Measurements from ENCODE around the gene AUTS2. TPM values are rescaled to one million over a fixed set of nuclear protein-coding genes. Genes with fewer than 3 reads are reported as not detected.

The AUTS2 gene
- total RNA-seq, 1 experiment from 2014 or later: 30.1 TPM

DNA sequence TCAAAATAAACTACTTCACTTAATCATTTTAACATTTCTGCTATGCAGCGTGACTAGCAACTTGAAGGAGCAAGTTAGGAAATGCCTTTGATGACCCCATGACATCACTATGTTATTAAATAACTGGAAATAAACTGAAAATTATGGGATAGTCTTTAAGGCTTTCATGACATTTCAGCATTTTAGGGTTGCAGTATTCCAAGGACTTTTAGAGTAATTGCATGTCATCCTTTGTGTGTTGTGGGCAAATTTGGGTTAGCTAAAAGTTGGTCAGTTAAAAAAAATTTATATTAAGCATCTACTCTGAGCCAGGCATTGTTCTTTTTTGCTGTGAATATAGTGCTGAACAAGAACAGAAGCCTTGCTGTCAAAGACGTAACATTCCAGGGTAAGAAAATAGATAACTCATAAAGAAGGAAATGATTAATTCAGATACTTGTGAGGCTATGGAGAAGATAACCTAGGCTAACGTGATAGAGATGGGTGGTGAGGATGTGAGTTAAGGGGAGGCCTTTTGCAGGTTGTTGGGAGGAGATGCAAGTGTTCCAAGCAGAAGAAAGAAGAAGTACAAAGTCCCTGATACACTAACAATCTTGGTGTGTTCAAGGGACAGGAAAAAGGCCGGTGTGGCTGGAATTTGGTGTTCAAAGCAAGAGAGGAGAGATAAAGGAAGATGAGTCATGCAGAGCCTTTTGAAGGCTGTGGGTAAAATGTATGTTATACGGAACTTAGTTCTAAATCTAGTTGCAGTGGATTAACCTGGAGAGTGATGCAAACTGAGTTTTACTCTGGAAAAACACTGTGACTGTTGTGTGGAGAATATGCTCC lies 610.2 kb downstream of the AUTS2 start:
- Histone ChIP-seq H3K4me1 (no peaks in the 10 kb centered on the region), H3K9me3 (replicated peaks) (no peaks in the 10 kb centered on the region), H3K36me3 (no peaks in the 10 kb centered on the region), H3K27me3 (no peaks in the 10 kb centered on the region), H3K27ac (no peak overlapping the region), H3K4me3 (no peak overlapping the region)
- no peak for DNase-seq

GRCh38 chr7:70210200-70210935 lies 612.1 kb downstream of the AUTS2 start:
- H3K27ac ChIP-seq: no peak overlapping the region
- no peak for DNase-seq
- no peaks in the 10 kb centered on the region for H3K4me1 ChIP-seq
- H3K27me3 ChIP-seq: no peaks in the 10 kb centered on the region
- no peak overlapping the region for H3K4me3 ChIP-seq
- H3K9me3 ChIP-seq (replicated peaks): no peaks in the 10 kb centered on the region
- H3K36me3 ChIP-seq: no peaks in the 10 kb centered on the region

DNA sequence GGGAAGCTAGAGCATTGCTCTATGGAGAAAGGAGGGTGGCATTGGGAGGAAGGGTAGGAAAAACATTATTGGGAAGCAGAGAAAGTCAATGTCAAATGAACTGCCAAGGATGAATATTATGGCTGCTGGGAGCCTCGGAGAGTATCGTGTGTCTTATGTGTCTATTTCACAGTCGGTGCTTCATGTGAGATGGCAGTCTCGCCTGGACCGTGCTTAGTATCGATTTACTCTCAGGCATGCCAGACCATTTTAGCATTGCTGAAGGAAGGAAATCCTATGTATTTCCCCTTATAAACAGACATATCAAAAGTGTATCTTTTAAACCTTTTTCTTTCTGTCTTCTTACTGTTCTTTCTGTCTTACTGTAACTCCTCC lies 612.6 kb downstream of the AUTS2 start:
- no peak overlapping the region for H3K27ac ChIP-seq
- H3K27me3 ChIP-seq: no peaks in the 10 kb centered on the region
- no peaks in the 10 kb centered on the region for H3K9me3 ChIP-seq (replicated peaks)
- no peaks in the 10 kb centered on the region for H3K4me1 ChIP-seq
- no peak overlapping the region for H3K4me3 ChIP-seq
- H3K36me3 ChIP-seq: no peaks in the 10 kb centered on the region
- no peak for DNase-seq

DNA sequence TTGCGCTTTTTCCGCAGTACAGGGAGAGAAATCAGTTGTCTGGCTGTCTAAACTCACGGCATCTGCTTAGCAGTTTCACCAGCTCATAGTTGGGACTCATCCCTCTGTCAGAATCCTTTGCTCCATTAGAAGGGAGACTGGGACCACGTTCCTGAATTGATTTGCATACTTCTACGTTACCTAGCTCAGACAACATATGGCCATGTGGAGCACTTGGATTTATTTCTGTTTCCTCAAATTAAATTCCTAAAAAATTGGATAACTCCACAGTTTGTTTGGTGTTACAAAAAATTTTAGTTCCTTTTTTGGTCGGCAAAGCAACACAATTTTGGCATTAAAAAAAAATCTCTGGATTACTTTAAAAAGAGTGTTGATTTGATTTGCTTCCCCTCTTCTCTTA lies 614.0 kb downstream of the AUTS2 start:
- no peaks in the 10 kb centered on the region for H3K36me3 ChIP-seq
- no peak overlapping the region for H3K4me3 ChIP-seq
- no peaks in the 10 kb centered on the region for H3K9me3 ChIP-seq (replicated peaks)
- no peaks in the 10 kb centered on the region for H3K4me1 ChIP-seq
- H3K27me3 ChIP-seq: no peaks in the 10 kb centered on the region
- DNase-seq: no peak
- H3K27ac ChIP-seq: no peak overlapping the region

DNA sequence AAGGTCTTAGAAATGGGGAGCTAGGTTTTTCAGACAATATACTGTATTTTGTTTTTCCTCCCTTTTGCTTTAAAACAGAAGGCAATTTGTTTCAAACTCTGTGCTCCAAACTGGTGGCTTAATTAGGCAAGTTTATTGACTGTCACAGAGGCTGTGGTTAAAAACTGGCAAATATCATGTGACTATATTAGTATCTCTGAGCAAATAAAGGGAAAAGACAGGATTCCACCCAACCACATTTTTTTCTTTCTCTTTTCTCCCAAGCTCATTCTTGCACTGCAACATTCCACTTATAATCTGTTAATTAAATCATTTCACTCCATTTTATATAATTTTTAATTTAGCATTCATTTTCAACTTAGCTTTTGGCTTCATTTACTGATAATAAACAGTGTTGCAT lies 615.8 kb downstream of the AUTS2 start:
- DNase-seq: no peak
- Histone ChIP-seq H3K27me3 (no peaks in the 10 kb centered on the region), H3K4me3 (no peak overlapping the region), H3K27ac (no peak overlapping the region), H3K36me3 (no peaks in the 10 kb centered on the region), H3K4me1 (no peaks in the 10 kb centered on the region), H3K9me3 (replicated peaks) (no peaks in the 10 kb centered on the region)

DNA sequence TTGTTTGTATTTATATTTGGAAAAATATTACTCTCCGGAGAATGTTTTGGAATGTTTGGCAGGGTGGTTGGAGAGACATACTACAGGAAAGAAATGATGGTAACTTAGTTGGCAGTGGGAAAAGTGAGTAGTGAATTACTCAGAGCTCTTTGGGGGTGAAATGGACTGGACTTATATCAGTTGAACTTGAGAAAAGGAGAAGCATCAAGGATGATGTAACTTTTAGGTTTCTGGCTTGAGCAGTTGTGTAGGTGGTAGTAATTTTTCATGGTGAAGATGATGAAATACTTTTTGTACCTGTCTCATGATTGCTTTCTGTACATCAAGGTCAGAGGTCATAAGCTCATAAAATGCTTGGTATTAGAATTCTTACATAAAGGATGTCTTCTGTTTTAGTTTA lies 617.2 kb downstream of the AUTS2 start:
- Histone ChIP-seq H3K4me3 (no peak overlapping the region), H3K4me1 (no peaks in the 10 kb centered on the region), H3K9me3 (replicated peaks) (no peaks in the 10 kb centered on the region), H3K27me3 (no peaks in the 10 kb centered on the region), H3K27ac (no peak overlapping the region), H3K36me3 (no peaks in the 10 kb centered on the region)
- no peak for DNase-seq

- Histone ChIP-seq H3K9me3 (replicated peaks) (no peaks in the 10 kb centered on the region), H3K4me1 (no peaks in the 10 kb centered on the region), H3K36me3 (no peaks in the 10 kb centered on the region), H3K27ac (no peak overlapping the region), H3K27me3 (no peaks in the 10 kb centered on the region), H3K4me3 (no peak overlapping the region)
- no peak for DNase-seq
These were observed 619.3 kb downstream of the AUTS2 start for GRCh38 chr7:70217571-70217970.

GRCh38 chr7:70218006-70218405 lies 619.7 kb downstream of the AUTS2 start:
- H3K4me1 ChIP-seq: no peaks in the 10 kb centered on the region
- no peak for DNase-seq
- H3K27me3 ChIP-seq: no peaks in the 10 kb centered on the region
- H3K36me3 ChIP-seq: no peaks in the 10 kb centered on the region
- H3K27ac ChIP-seq: no peak overlapping the region
- H3K4me3 ChIP-seq: no peak overlapping the region
- H3K9me3 ChIP-seq (replicated peaks): no peaks in the 10 kb centered on the region

DNA sequence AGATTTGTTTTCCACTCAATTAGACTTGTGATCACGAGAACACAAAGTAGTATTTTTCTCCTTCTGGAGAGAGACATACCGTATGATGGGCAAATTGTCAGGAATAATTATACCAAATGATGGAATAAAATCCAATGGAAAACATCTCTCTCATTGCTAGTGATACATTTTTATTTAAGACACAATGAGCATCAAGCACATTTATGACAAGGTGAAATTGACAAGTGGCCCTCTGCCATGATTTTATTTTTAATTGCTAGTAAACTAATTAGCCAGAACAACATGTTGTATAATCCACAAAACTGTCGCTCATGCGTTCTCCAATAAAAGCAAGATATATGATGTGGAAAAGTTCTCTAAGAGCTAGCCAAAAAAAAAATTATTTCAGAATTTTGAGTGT lies 620.8 kb downstream of the AUTS2 start:
- H3K27me3 ChIP-seq: no peaks in the 10 kb centered on the region
- no peak overlapping the region for H3K4me3 ChIP-seq
- no peak overlapping the region for H3K27ac ChIP-seq
- no peaks in the 10 kb centered on the region for H3K36me3 ChIP-seq
- no peaks in the 10 kb centered on the region for H3K4me1 ChIP-seq
- DNase-seq: no peak
- no peaks in the 10 kb centered on the region for H3K9me3 ChIP-seq (replicated peaks)

DNA sequence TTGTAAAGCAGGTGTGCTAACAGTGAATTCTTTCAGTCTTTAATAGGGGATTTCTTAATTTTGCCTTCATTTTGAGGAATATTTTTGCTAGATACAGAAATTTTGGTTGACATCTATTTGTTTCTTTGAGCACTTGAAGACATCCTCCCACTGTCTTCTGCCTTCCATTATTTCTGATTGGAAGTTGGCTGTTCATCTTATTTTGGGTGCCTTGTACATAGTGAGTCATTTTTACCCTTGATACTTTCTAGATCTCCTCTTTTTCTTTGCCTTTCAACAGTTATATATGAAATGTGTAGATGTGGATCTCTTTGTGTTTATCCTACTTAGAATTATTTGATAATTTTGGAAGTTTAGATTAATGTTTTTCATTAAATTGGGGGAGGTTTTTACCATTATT lies 631.0 kb downstream of the AUTS2 start:
- Histone ChIP-seq H3K27me3 (no peaks in the 10 kb centered on the region), H3K4me3 (no peak overlapping the region), H3K4me1 (no peaks in the 10 kb centered on the region), H3K9me3 (replicated peaks) (peaks cover 9% of the 10 kb centered on the region), H3K36me3 (no peaks in the 10 kb centered on the region), H3K27ac (no peak overlapping the region)
- no peak for DNase-seq

GRCh38 chr7:70230761-70231160 lies 632.5 kb downstream of the AUTS2 start:
- no peak for DNase-seq
- no peaks in the 10 kb centered on the region for H3K4me1 ChIP-seq
- H3K9me3 ChIP-seq (replicated peaks): peaks cover 9% of the 10 kb centered on the region
- H3K27me3 ChIP-seq: no peaks in the 10 kb centered on the region
- no peak overlapping the region for H3K27ac ChIP-seq
- H3K4me3 ChIP-seq: no peak overlapping the region
- H3K36me3 ChIP-seq: no peaks in the 10 kb centered on the region

- Histone ChIP-seq H3K27ac (no peak overlapping the region), H3K4me3 (no peak overlapping the region), H3K36me3 (no peaks in the 10 kb centered on the region), H3K4me1 (0 out of 2 replicates have a peak, but pooled peaks cover 5% of the 10 kb centered on the region), H3K27me3 (no peaks in the 10 kb centered on the region), H3K9me3 (replicated peaks) (peaks cover 9% of the 10 kb centered on the region)
- DNase-seq: no peak
These were observed 635.5 kb downstream of the AUTS2 start for GRCh38 chr7:70233776-70234175.

DNA sequence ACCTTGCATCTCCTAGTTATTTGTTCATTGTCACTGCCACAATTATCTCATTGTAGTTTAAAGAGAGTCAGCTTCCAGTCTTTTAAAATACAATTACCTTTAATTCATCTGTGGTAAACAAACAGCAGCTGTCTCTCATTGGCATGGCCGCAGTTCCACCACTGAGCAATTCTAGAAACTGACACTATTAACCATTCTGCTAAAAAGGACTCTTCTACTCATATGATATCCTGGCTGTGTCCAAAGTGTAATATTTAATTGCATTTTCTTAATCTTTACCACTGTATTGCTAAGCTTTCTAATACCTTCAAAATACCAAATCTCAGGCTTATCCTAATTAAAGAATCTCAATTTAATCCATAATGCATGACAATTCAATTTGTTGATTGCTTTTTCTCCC lies 639.0 kb downstream of the AUTS2 start:
- no peak for DNase-seq
- no peaks in the 10 kb centered on the region for H3K9me3 ChIP-seq (replicated peaks)
- no peak overlapping the region for H3K27ac ChIP-seq
- H3K4me1 ChIP-seq: 0 out of 2 replicates have a peak, but pooled peaks cover 5% of the 10 kb centered on the region
- no peaks in the 10 kb centered on the region for H3K36me3 ChIP-seq
- H3K27me3 ChIP-seq: no peaks in the 10 kb centered on the region
- no peak overlapping the region for H3K4me3 ChIP-seq

- no peaks in the 10 kb centered on the region for H3K36me3 ChIP-seq
- no peaks in the 10 kb centered on the region for H3K27me3 ChIP-seq
- H3K4me3 ChIP-seq: no peak overlapping the region
- DNase-seq: peak in 1 of 2 experiments; percentile 30
- H3K9me3 ChIP-seq (replicated peaks): no peaks in the 10 kb centered on the region
- H3K4me1 ChIP-seq: 0 out of 2 replicates have a peak, but pooled peaks cover 5% of the 10 kb centered on the region
- no peak overlapping the region for H3K27ac ChIP-seq
These were observed 639.7 kb downstream of the AUTS2 start for GRCh38 chr7:70237831-70238575.

DNA sequence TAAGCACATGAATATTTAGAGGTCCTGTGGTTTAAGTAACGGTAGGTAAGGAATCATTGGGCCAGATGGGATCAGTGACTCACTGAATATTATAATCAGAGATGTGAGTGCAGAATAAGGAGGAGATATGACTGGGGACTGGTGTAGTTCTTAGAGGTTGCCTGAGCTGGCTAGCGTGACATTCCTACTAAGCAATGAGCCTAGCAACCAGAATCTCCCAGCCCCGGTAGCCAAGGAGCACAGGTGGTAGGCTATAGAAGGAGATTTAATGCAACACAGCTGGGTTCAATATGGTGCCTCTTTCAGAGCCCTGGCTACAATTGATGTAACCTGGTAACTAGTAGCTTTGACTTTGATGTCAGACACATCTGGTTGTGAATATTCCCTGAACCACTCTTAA lies 641.6 kb downstream of the AUTS2 start:
- Histone ChIP-seq H3K4me3 (no peak overlapping the region), H3K27ac (no peak overlapping the region), H3K9me3 (replicated peaks) (no peaks in the 10 kb centered on the region)

More for the DNA sequence above, 641.6 kb downstream of the AUTS2 start:
- Histone ChIP-seq H3K36me3 (no peaks in the 10 kb centered on the region), H3K4me1 (0 out of 2 replicates have a peak, but pooled peaks cover 5% of the 10 kb centered on the region), H3K27me3 (no peaks in the 10 kb centered on the region)
- peak in 1 of 2 experiments; percentile 10 for DNase-seq

Measured in SJCRH30 (cell line).